ENCODE results near the gene WFIKKN2.

DNA sequence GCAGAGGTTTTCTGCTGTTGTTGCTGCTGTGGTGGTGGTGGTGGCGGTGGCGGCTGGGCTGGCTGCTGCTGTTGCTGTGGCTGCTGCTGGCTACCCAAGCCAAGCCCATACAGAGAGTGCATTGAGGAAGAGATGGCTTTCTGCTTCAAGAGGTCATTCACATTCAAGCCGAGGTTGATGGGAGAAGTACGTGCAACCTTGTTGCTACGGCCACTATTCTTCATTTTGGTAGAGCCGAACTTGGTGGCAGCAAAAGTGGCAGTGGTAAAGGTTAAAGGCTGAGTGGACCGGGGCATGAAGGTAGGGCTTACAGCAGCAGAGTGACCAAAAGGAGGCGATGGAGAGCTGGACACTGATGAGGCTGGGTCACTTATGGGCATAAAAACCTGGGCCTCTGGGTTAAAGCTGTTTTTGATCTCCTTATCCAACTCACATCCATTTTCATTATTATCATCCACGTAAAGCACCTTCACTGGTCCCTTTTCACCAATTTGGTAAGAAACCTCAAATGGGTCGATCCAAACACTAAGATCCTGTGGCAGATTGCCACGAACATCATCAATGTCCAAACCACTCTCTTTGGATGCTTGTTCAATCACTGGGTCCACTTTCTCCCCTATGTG lies 27.9 kb downstream of the WFIKKN2 start:
- TF ChIP-seq CTCF (IDR thresholded peaks at IDR 0.05; ENCODE audit: poor library complexity) (peak; percentile 51), EZH2 (IDR thresholded peaks at IDR 0.05; ENCODE audit: borderline replicate concordance) (no peak)

All from hepatocyte (in vitro differentiated cells).